H1 (cell line): ENCODE results near the gene BARHL1.

Source experiments
- SP1 ChIP-seq: IDR thresholded peaks from 2 replicates; pipeline ENCODE4 v1.6.1; 2011; ENCODE audit warnings: low read depth, low read length
- TF ChIP-seq, protein P1 (sequence below): IDR thresholded peaks from 2 replicates; pipeline ENCODE4 v1.6.1; 2011; ENCODE audit warnings: low read length, improper control_type of control experiment

DNA sequence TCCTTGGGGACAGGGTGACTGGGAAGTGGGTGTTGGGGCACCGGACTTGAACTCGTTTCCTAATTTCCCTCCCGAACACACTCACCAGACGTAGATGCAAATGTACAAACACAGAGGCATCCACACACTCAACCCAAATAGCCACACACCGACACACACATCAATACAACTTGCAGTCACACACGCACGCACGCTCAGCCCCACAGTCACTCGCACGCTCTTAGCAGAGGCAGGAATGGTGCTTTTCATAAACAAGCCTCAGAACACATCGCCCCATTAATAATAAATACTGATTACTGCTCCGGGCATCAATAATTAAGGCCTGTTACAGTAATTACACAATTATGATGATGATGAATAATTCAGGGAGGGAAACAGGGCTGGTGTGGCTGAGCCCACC lies 5.7 kb downstream of the BARHL1 start:
- TF ChIP-seq, protein P1, sequence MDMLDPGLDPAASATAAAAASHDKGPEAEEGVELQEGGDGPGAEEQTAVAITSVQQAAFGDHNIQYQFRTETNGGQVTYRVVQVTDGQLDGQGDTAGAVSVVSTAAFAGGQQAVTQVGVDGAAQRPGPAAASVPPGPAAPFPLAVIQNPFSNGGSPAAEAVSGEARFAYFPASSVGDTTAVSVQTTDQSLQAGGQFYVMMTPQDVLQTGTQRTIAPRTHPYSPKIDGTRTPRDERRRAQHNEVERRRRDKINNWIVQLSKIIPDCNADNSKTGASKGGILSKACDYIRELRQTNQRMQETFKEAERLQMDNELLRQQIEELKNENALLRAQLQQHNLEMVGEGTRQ: no peak
- TF ChIP-seq SP1: no peak
